Measurements from ENCODE around the gene PRDX3.
"Not testable (repeated sequence)": the region's sequence is repeated elsewhere in the genome, so short reads cannot be mapped to it uniquely, and the experiment has no call there.

PRDX3 gene

DNA sequence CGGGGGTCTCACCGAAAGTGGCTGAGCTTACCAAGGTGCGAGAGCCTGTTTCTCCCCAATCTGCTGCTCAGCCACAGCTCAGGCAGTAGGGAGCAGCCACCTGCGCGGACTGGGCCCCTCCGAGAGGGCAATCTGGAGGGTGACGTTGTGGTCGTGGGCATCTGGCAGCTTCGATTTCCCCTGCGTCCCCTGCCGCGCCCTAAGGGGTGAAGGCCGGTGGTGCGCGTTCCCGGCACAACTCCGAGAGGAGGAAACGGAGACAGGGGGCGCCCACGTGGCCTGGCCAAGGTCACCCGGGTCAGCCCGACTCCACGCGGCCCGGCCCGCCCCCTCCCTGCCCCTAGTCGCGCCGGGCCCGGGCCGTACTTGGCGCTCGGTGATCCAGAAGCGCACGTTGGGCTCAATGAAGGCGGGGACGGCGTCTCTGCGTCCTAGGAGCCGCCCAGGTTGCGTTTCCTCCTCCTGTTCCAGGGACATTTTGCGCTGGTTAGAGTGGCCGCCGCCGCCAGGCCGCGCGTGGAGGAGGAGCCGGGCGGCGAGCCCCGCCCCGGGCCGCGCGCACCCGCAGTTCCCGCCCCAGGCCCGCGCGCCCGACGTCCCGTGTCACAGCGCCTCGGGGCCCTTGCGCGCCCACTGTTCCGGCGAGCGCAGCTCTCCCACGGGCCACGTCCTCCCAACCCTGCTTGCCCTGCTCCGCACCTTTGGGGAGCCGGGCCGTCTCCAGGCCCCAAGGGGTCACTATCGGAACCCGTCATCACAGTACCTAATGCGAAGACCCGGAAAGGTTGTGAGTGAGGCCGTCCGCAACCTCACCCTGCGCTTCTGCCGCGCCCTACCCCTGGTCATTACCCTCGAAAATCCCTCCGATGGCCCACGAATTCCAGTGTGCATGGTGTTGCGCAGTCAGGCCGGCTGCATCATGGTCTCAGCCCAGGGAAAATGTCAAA, 13.2 kb downstream of the PRDX3 start, which contains the start of gene SFXN4:
TSS of gene SFXN4 (minus strand) at position 544 of the 947 bp plus-strand sequence. CDS start at position 477, 67 bp downstream.
- DNase-seq (ENCODE audit: low spot score) = peak; percentile 72

DNA sequence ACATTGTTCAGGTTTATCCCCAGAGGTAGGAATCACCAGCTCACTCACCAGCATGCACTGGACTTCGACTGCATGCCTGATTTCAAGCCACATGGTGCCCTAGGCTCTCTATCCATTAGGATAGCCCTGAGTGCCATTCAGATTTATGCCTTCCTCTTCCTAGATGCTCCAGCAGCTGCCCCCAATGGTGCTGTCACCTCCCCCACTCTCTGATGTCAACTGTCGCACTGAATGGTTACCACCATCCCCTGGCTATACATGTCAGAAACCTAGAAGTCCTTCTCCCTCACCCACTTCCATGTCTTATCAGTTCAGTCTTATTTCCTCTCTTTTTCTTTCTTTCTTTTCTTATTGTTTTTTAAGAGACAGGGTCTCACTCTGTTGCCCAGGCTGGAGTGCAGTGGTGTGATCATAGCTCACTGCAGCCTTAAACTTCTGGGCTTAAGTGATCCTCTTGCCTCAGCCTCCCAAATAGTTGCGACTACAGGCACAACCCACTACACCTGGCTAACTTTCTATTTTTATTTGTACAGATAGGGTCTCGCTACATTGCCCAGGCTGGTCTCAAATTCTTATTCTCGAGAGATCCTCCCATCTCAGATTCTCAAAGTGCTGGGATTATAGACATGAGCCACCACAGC, 16.0 kb downstream of the PRDX3 start:
- no peak for DNase-seq (ENCODE audit: low spot score)

DNA sequence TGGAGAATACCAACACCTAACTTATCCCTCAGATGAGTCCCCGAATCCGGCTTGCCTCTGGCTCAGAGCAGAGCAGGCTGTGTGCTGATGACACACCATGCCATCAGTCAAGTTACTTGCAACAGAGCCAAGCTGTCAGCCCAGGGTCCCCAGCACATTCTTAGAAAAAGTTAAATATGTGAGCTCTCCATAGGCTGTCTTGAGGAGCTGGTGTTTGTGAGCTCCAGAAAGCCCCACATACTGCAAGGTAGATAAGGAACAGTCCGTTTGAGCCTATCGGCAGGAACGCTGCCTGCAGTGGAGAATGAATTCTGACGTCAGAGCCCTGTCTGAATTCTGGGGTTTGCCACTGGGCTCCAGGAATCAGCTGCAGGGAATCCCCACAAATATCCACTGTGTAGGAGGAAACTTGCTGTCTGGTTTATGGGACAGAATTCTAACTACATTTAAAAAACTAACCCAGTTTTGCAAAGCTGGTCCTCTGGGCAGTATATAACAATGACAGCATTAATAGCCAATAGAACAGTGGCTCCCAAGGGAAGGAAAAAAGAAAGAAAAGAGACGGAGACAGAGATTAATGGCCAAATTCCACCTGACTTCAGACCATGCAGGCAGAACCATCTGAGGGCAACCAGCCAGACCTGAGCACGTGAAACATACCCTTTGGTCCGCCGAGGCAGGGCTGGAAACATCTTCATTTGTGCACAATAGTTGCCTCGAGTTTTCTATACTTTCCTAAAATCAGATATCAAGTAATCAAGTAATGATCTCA, 16.7 kb downstream of the PRDX3 start:
- peak; percentile 41 for DNase-seq (ENCODE audit: low spot score)

GRCh38 chr10:119159332-119159731, 19.3 kb downstream of the PRDX3 start:
- no peak for DNase-seq (ENCODE audit: low spot score)

- DNase-seq (ENCODE audit: low spot score) = no peak
These were observed 25.0 kb downstream of the PRDX3 start for GRCh38 chr10:119153661-119154060.

GRCh38 chr10:119153041-119153440, 25.6 kb downstream of the PRDX3 start:
- no peak for DNase-seq (ENCODE audit: low spot score)

DNA sequence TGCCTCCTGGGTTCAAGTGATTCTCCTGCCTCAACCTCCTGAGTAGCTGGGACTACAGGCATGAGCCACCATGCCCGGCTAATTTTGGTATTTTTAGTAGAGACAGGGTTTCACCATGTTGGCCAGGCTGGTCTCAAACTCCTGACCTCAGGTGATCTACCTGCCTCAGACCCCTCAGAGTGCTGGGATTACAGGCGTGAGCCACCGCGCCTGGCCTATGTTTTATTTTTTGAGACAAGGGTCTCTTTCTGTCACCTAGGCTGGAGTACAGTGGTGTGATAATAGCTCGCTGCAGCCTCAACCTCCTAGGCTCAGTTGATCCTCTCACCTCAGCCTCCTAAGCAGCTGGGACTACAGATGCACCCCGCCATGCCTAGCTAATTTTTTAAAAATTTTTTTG, 27.0 kb downstream of the PRDX3 start:
- not testable (repeated sequence) for DNase-seq (ENCODE audit: low spot score)

- DNase-seq (ENCODE audit: low spot score) = no peak
These were observed 28.9 kb downstream of the PRDX3 start for GRCh38 chr10:119149729-119150128.

DNA sequence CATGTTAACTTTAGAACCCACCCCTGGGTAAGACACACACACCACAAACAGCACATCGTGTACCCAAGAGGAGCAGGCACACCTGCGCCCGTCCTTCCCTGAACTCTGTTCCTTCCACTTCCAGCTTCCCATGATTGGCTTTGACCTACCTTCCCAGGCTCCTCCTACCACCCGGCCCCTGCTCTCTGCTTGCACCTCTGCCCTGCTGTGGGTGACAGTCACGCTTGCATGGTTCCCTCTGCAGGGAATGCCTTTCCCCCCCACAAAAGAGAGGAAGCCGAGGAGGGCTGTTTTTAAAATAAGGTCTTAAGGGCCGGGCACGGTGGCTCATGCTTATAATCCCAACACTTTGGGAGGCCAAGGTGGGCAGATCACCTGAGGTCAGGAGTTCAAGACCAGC, 29.5 kb downstream of the PRDX3 start:
- no peak for DNase-seq (ENCODE audit: low spot score)

- DNase-seq (ENCODE audit: low spot score) = no peak
These were observed 35.0 kb downstream of the PRDX3 start for GRCh38 chr10:119143657-119144056.

DNA sequence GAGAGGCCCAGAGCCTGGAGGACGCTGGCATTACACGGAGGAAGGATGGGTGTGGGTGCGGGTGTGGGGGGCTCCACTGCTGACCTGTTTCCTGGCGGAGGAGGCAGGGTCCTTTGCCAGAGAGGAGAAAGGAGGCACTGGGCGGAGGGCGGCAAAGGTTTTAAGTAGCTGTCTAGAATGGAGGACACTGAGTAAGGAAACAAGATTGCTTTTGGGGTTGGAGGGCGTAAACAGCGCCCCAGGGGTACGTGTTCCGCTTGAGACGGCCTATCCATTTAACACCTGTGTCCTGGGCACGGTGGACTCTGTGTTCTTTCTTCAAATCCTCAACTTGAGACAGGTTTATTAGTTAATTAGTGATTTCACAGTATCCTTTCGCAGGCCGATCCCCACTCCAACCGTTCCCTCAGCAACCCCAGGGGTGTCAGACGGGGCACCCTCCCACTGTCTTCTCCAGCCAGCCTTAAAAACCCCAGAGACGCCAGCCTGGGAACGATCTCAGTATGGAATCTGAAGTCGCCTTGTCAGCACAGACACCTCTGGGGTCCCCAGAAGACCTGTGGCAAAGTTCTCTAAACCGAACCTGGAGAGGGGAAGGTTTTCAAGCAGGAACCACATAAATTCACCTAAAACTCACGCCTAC, 37.9 kb downstream of the PRDX3 start:
- no peak for DNase-seq (ENCODE audit: low spot score)

DNA sequence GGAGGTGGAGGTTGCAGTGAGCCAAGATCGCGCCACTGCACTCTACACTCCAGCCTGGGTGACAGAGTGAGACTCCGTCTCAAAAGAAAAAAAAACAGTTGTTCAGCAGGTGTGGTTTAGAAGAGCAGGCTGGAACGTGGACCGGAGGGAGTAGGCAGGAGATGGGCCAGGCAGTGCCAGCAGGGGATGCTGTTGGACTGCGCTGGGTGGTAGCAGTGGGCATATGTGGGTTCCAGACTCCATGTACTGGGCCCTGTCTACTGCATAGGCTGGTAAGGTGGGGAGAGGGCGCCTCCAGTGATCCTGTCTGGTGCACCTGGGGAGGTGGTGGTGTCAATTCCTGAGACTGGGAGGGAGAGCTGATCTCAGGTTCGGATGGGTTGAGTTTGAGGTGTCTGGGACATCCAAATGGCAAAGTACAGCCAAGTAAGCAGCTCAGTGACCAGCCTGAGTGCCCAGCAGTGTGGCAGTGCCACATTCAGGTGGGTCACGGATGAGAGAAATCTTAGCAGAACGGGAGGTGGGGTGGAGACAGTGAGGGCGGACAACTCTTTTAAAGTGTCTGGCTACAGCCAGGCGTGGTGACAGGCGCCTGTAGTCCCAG, 39.0 kb downstream of the PRDX3 start:
- peak; percentile 63 for DNase-seq (ENCODE audit: low spot score)

DNA sequence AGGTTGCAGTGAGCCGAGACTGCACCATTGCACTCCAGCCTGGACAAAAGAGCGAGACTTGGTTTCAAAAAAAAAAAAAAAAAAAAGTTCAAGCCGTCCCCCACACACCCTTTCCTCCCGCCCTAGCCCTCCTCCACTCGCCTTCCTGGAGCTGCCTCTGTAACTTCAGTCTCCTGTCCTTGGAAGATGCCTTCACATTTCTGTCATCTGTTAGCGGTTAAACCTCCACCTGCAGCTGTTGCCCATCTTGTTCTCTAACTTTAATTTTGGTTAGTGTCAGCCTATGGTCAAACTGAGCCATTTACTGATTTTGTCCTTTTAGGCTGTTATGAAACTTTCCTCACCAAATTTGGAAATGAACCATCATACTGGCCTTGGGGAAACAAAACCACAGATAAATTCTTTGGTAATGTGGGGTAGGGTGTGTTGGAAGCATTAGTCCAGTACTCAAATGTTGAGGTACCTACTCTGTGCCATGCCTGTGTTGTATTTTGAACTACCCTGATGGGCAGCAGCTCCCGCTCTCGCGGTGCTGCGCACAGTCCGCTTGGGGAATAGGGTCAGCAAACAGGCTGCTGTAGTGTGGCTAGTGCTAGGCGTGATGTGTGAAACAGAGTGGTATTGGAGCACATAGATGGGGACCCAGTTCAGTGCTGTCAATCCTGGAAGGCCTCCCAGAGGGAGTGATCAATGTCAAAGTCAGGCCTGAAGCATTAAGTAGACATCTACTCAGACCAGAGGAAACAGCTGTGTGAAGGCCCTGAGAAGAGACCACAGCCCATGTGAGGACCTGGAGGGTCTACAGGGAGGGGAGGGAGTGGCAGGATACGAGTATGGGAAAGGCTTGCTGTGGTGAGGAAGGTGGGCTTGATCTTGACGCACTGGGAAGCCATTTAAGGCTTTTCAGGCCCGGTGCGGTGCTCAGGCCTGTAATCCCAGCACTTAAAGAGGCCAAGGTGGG, 40.0 kb downstream of the PRDX3 start:
- DNase-seq (ENCODE audit: low spot score) = no peak

DNA sequence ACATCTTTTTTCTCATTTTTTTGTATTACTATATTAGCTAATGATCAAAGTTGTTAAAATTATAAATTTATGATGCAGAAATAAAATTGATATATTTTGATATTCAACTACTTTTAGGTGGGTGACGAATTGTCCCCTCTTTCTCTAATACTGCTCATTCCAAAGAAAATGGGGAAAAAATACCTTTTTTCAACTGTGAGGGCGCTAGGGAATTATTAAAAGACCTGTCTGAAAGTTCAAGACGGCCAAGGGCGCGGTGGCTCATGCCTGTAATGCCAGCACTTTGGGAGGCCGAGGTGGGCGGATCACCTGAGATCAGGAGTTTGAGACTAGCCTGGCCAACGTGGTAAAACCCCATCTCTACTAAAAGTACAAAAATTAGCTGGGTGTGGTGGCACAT, 40.7 kb downstream of the PRDX3 start:
- not testable (repeated sequence) for DNase-seq (ENCODE audit: low spot score)

DNA sequence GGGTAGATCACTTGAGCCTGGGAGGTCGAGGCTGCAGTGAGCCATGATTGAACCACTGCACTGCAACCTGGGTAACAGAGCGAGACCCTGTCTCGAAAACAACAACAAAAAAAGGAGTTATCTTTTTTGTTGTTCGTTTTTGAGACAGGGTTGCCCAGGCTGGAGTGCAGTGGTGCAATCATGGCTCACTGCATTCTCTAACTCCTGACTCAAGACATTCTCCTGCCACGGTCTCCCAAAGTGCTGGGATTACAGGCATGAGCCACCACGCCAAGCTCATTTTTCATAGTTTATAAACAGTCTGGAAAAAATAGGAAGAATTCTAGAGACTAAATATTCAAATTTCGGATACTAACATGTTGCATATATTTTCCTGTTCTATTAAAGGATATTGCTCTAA, 42.5 kb downstream of the PRDX3 start:
- DNase-seq (ENCODE audit: low spot score) = no peak

DNA sequence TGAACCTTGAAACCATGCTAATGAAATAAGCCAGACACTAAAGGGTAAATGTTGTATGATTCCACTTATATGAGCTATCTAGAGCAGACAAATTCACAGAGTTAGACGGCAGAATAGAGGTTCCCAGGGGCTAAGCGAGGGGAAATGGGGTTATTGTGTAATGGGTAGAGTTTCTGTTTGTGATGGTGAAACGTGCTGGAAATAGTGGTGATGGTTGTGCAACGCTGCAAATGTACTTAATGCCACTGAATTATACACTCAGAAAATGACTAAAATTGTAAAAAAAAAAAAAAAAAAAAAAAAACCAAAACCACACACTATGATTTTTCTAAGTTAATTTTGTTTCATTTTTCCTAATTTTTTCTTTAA, 43.1 kb downstream of the PRDX3 start:
- no peak for DNase-seq (ENCODE audit: low spot score)

DNA sequence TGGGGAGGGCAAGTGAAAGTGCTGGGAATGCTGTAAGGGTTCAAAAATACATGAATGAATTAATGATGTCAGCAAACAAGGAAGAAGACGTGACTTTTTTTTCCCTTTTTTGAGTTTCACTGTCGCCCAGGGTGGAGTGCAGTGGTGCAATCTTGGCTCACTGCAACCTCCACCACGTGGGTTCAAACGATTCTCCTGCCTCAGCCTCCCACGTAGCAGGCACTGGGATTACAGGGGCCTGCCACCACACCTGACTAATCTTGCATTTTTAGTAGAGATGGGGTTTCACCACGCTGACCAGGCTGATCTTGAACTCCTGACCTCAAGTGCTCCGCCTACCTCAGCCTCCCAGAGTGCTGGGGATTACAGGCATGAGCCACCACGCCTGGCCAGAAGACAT, 44.7 kb downstream of the PRDX3 start:
- no peak for DNase-seq (ENCODE audit: low spot score)

GRCh38 chr10:119132521-119133345, 45.9 kb downstream of the PRDX3 start:
- DNase-seq (ENCODE audit: low spot score) = no peak

DNA sequence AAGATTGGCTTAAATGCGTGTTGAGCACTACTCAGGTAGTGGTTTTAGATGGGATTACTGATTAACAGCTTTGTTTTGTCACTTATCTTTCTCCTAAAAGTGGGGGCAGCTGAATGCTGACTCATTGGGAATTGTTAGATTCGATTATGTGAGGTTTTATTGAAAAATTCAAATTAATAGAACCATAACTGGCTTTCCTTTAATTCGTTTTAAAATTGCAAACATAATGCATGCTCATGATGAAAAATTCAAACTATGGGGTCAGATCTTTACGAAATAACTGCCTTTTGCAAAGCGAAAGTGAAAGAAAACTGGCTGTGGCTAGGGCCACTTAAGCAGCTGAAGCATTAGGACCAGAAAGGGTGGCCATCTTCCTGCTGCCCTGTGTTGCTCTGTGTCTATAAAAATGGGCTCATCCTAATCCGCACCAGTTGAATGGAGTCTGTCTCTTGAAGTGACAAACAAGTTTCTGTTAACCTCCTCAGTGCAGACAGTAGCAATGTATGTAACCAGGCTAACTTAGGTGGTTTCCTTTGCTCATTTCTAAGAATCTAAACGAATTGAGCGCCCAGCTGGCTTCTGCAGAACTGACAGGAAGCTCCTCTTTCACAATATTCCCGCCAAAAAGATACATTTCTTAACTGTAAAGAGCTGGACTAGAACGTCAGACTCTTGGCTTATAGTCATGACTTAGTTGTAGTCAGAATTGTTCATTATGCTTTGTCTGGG, 46.9 kb downstream of the PRDX3 start:
- no peak for DNase-seq (ENCODE audit: low spot score)

Data from hepatic stellate cell (primary cell).